HFFc6 (cell line): ENCODE measurements around the gene SPC25. TPM values are rescaled to one million over a fixed set of nuclear protein-coding genes. Genes with fewer than 3 reads are reported as not detected.

Source experiments
- DNase-seq: peaks from one replicate; pipeline ENCODE4 v3.0.0-alpha.2; 2018
- H3K27ac Mint-ChIP-seq: 2 replicates; pipeline ENCODE4 v1.8.0; 2020; ENCODE audit warnings: mild to moderate bottlenecking, mixed read lengths
- H3K27me3 Mint-ChIP-seq: 2 replicates; pipeline ENCODE4 v1.8.0; 2021; ENCODE audit warnings: mild to moderate bottlenecking, moderate library complexity, mixed read lengths; ENCODE audit not compliant: insufficient read depth
- H3K36me3 Mint-ChIP-seq: 2 replicates; pipeline ENCODE4 v1.8.0; 2021; ENCODE audit warnings: low read depth, mixed read lengths
- H3K4me1 Mint-ChIP-seq: 2 replicates; pipeline ENCODE4 v1.8.0; 2020; ENCODE audit warnings: low read depth, mixed read lengths
- H3K4me3 Mint-ChIP-seq: 2 replicates; pipeline ENCODE4 v1.8.0; 2020; ENCODE audit warnings: mild to moderate bottlenecking, moderate library complexity, mixed read lengths
- H3K9me3 Mint-ChIP-seq: 2 replicates; pipeline ENCODE4 v1.8.0; 2020; ENCODE audit warnings: mild to moderate bottlenecking, mixed read lengths
- total RNA-seq, 6 experiments: library from RNA; stranded (reverse); fragmentation: NEBNext Ultra II Directional; extraction: Animal tissue kit (Norgen Biotek cat#: 25700); gene quantifications; 2 replicates in 1 of 6; 3 replicates in 5 of 6; pipeline ENCODE4 v1.2.3, GENCODE V29; 2021
- TF ChIP-seq, protein P1 (sequence below): fragments of 200-600 bp; sonication (generic); IDR thresholded peaks from 2 replicates; pipeline ENCODE4 v1.5.0; 2021; ENCODE audit warnings: antibody characterized with exemption, mild to moderate bottlenecking

Gene SPC25
- total RNA-seq, 6 experiments from 2014 or later: 9.4 to 22.6 (median 16.2) TPM

GRCh38 chr2:168841445-168841844, 48.8 kb downstream of the SPC25 start:
- no peaks in the 10 kb centered on the region; the same call in none of the 2 replicates for H3K27me3 Mint-ChIP-seq
- DNase-seq: no peak
- H3K36me3 Mint-ChIP-seq: no peaks in the 10 kb centered on the region
- no peak overlapping the region for H3K27ac Mint-ChIP-seq
- H3K4me3 Mint-ChIP-seq: no peak overlapping the region
- TF ChIP-seq, protein P1, sequence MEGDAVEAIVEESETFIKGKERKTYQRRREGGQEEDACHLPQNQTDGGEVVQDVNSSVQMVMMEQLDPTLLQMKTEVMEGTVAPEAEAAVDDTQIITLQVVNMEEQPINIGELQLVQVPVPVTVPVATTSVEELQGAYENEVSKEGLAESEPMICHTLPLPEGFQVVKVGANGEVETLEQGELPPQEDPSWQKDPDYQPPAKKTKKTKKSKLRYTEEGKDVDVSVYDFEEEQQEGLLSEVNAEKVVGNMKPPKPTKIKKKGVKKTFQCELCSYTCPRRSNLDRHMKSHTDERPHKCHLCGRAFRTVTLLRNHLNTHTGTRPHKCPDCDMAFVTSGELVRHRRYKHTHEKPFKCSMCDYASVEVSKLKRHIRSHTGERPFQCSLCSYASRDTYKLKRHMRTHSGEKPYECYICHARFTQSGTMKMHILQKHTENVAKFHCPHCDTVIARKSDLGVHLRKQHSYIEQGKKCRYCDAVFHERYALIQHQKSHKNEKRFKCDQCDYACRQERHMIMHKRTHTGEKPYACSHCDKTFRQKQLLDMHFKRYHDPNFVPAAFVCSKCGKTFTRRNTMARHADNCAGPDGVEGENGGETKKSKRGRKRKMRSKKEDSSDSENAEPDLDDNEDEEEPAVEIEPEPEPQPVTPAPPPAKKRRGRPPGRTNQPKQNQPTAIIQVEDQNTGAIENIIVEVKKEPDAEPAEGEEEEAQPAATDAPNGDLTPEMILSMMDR: no peak
- no peaks in the 10 kb centered on the region for H3K4me1 Mint-ChIP-seq
- H3K9me3 Mint-ChIP-seq: no peaks in the 10 kb centered on the region

DNA sequence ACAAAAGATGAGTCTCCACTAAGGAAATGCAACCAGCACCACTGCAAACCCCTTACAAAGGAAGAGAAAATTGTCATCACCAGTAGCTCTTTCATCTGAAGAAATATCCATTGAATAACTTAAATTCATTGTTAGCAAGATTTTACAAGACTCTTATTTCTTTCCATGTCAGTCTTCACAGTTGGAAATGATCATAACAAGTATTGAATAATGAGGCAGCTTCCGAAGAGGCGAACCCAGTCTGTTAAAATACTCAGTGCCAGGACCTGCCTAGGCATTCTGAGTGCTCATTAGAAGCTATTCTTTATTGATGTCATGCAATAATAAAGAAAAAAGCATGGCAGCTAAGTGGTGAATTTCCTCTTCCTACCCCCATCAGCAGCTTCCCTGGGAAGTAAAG, 54.3 kb downstream of the SPC25 start:
- Mint-ChIP-seq H3K27me3 (no peaks in the 10 kb centered on the region; the same call in 1 of the 2 replicates), H3K9me3 (no peaks in the 10 kb centered on the region), H3K27ac (no peak overlapping the region), H3K4me3 (no peak overlapping the region), H3K4me1 (no peaks in the 10 kb centered on the region), H3K36me3 (no peaks in the 10 kb centered on the region)
- no peak for DNase-seq
- TF ChIP-seq, protein P1: no peak

GRCh38 chr2:168831662-168832061, 58.6 kb downstream of the SPC25 start:
- DNase-seq: no peak
- Mint-ChIP-seq H3K27ac (no peak overlapping the region), H3K4me1 (no peaks in the 10 kb centered on the region), H3K4me3 (no peak overlapping the region), H3K9me3 (no peaks in the 10 kb centered on the region), H3K27me3 (peaks cover 2% of the 10 kb centered on the region), H3K36me3 (no peaks in the 10 kb centered on the region)
- TF ChIP-seq, protein P1: no peak

DNA sequence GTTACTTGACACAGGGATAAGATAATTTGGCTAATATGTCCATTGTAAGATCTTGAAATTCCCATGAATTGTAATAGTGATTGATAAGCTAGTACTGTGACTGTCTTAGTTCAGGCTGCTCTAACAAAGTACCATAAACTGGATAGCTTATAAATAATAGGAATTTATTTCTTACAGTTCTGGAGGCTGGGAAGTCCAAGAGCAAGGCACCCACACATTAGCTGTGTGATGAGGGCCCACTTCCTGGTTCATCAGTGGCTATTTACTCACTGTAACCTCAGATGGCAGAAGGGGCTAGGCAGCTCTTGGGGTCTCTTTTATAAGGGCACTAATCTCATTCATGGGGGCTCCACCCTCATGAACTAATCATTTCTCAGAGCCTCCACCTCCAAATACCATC, 59.3 kb downstream of the SPC25 start:
- H3K27me3 Mint-ChIP-seq: peaks cover 2% of the 10 kb centered on the region
- DNase-seq: no peak
- no peaks in the 10 kb centered on the region for H3K4me1 Mint-ChIP-seq
- TF ChIP-seq, protein P1: no peak
- no peak overlapping the region for H3K27ac Mint-ChIP-seq
- no peaks in the 10 kb centered on the region for H3K36me3 Mint-ChIP-seq
- no peaks in the 10 kb centered on the region for H3K9me3 Mint-ChIP-seq
- no peak overlapping the region for H3K4me3 Mint-ChIP-seq

- H3K4me1 Mint-ChIP-seq: no peaks in the 10 kb centered on the region
- H3K27ac Mint-ChIP-seq: no peak overlapping the region
- no peak for DNase-seq
- H3K36me3 Mint-ChIP-seq: no peaks in the 10 kb centered on the region
- TF ChIP-seq, protein P1: no peak
- H3K27me3 Mint-ChIP-seq: peaks cover 4% of the 10 kb centered on the region
- no peaks in the 10 kb centered on the region for H3K9me3 Mint-ChIP-seq
- no peak overlapping the region for H3K4me3 Mint-ChIP-seq
These were observed 65.1 kb downstream of the SPC25 start for GRCh38 chr2:168825126-168825525.

DNA sequence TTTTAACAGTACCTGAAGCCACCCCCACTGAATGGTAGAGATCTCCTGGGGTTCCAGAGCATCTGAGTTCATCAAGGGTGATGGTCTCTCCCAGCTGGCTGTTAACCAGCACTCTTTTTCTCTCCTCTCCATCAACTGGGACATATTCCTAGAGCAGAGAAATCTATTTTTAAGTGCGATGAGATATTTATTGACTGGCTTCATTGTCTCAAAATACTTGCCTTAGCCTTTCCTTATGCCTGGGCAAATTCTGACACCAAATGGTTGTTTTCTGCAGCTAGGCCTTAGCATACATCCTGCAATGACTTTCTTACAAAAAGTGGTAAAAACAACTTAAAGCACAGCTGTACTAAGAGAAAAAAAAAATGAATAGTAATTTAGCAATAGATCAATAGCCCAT, 68.2 kb downstream of the SPC25 start:
- Mint-ChIP-seq H3K4me1 (peaks cover 18% of the 10 kb centered on the region), H3K27ac (no peak overlapping the region), H3K4me3 (no peak overlapping the region), H3K27me3 (peaks cover 2% of the 10 kb centered on the region; the same call in 1 of the 2 replicates), H3K9me3 (no peaks in the 10 kb centered on the region), H3K36me3 (no peaks in the 10 kb centered on the region)
- no peak for DNase-seq
- TF ChIP-seq, protein P1: no peak
